K562 (cell line): ENCODE data around the gene NHS. TPM values are rescaled to one million over a fixed set of nuclear protein-coding genes. Genes with fewer than 3 reads are reported as not detected.

Experiments
- ATAC-seq: fragments of 200-7000 bp; cut with Tn5 transposase; 3 replicates; pipeline ENCODE4 v1.9.1; 2020; ENCODE audit warnings: moderate library complexity
- BruUV-seq: library from RNA; stranded (reverse); fragments of 400-500 nt; replicated peaks from 2 replicates; lab custom pipeline; 2021; lab: Mats Ljungman, UMichigan
- CTCF ChIA-PET: fragments of 300-600 bp; formaldehyde crosslinking; extraction: SDS; loops from one replicate; lab custom pipeline; 2021; ENCODE audit warnings: low intra/inter-chr PET ratio; lab: Yijun Ruan, JAX
- POLR2A ChIA-PET: fragments of 300-600, 350-650 bp; sonication (Branson Sonifier 250); formaldehyde crosslinking; extraction: SDS; loops from one replicate; lab custom pipeline; 2021; ENCODE audit warnings: antibody characterized with exemption, inconsistent platforms; lab: Yijun Ruan, JAX
- DNase-seq, 4 experiments: peaks; one replicate each; pipeline versions ENCODE4 v3.0.0 to v3.0.0-alpha.2; 2011 to 2018; ENCODE audit warnings: low spot score in 3 of 4, mixed read lengths in 3 of 4; ENCODE audit errors: extremely low read depth in 1 of 4
- FAIRE-seq: peaks from 2 replicates; lab custom pipeline; 2011; peaks lifted over from hg19 to GRCh38; lab: Jason Lieb, UNC
- H2AFZ ChIP-seq: 2 replicates; pipeline ENCODE4 v1.6.0; 2011; ENCODE audit warnings: low read depth, low read length, control low read depth, inconsistent platforms
- H3K27ac ChIP-seq: fragments of 200-600 bp; 3 replicates; pipeline ENCODE4 v1.8.0; 2011; ENCODE audit warnings: low read depth, mild to moderate bottlenecking, control low read depth, inconsistent platforms, low read length, moderate library complexity, mixed read lengths; ENCODE audit errors: extremely low read depth
- H3K27me3 ChIP-seq, 2 experiments: fragments of 300-600 bp in 1 of 2; 2 replicates in 1 of 2; 3 replicates in 1 of 2; pipeline versions ENCODE4 v1.6.0 to v1.8.0; 2011; ENCODE audit warnings: inconsistent platforms in 2 of 2, low read length in 2 of 2, mild to moderate bottlenecking in 1 of 2, mixed read lengths in 1 of 2, moderate library complexity in 1 of 2; ENCODE audit not compliant: control insufficient read depth in 2 of 2, insufficient read depth in 2 of 2
- H3K36me3 ChIP-seq: fragments of 300-600 bp; 3 replicates; pipeline ENCODE4 v1.8.0; 2011; ENCODE audit warnings: mild to moderate bottlenecking, low read length, inconsistent platforms; ENCODE audit not compliant: control insufficient read depth, insufficient read depth
- H3K4me1 ChIP-seq, 2 experiments: fragments of 200-600 bp in 1 of 2; replicated peaks in 1 of 2; 2 replicates in 1 of 2; 3 replicates in 1 of 2; pipeline versions ENCODE4 v1.5.1 to v1.8.0; 2011; ENCODE audit warnings: inconsistent platforms in 2 of 2, low read length in 2 of 2, mild to moderate bottlenecking in 1 of 2, mixed read lengths in 1 of 2, moderate library complexity in 1 of 2; ENCODE audit not compliant: control insufficient read depth in 2 of 2, insufficient read depth in 2 of 2
- H3K4me2 ChIP-seq: 2 replicates; pipeline ENCODE4 v1.6.1; 2011; ENCODE audit warnings: low read length, control low read depth, inconsistent platforms, mixed read lengths; ENCODE audit not compliant: insufficient read depth
- H3K4me3 ChIP-seq: fragments of 200-600 bp; sonication (generic), shearing (Covaris generic); 2 replicates; pipeline ENCODE4 v1.5.1; 2016; ENCODE audit warnings: control low read depth, inconsistent platforms
- H3K79me2 ChIP-seq: fragments of 200-600 bp; 3 replicates; pipeline ENCODE4 v1.8.0; 2011; ENCODE audit warnings: low read length, inconsistent platforms; ENCODE audit not compliant: control insufficient read depth, insufficient read depth
- H3K9ac ChIP-seq, 2 experiments: 2 replicates each; pipeline versions ENCODE4 v1.6.0 to v1.6.1; 2011; ENCODE audit warnings: low read depth in 2 of 2, low read length in 2 of 2, control low read depth in 1 of 2, inconsistent platforms in 1 of 2, mild to moderate bottlenecking in 1 of 2, mixed read lengths in 1 of 2; ENCODE audit not compliant: insufficient read depth in 1 of 2
- H3K9me1 ChIP-seq: one replicate; pipeline ENCODE4 v1.6.0; 2011; ENCODE audit warnings: inconsistent platforms, mild to moderate bottlenecking, low read length, moderate library complexity; ENCODE audit not compliant: control insufficient read depth, insufficient read depth
- H3K9me3 ChIP-seq: replicated peaks from 2 replicates; pipeline ENCODE4 v1.5.1; 2011; ENCODE audit warnings: low read depth, low read length, inconsistent platforms; ENCODE audit not compliant: control insufficient read depth, insufficient read depth
- H4K20me1 ChIP-seq: replicated peaks from 2 replicates; pipeline ENCODE4 v1.6.1; 2011; ENCODE audit warnings: low read length, inconsistent platforms, mixed read lengths; ENCODE audit not compliant: control insufficient read depth, insufficient read depth
- CHD1 ChIP-seq: fragments of 200-600 bp; sonication (generic); IDR thresholded peaks from one replicate; pipeline ENCODE4 v1.6.1; 2012; ENCODE audit warnings: mild to moderate bottlenecking, moderate library complexity, low read length, inconsistent platforms
- CHD4 ChIP-seq: fragments of 200-600 bp; sonication (generic); IDR thresholded peaks from 3 replicates; pipeline ENCODE4 v1.6.1; 2012; ENCODE audit warnings: low read depth, mild to moderate bottlenecking, mixed read lengths, low read length, inconsistent platforms; ENCODE audit not compliant: insufficient read depth, insufficient replicate concordance, poor library complexity, severe bottlenecking
- HNRNPK ChIP-seq: fragments of 200-400 bp; formaldehyde crosslinking; IDR thresholded peaks from one replicate; pipeline ENCODE4 v1.6.1; 2018; ENCODE audit warnings: mild to moderate bottlenecking, low read depth, low read length; ENCODE audit not compliant: poor library complexity, severe bottlenecking
- MAFG ChIP-seq: fragments of 450-650 bp; conservative IDR thresholded peaks from 2 replicates; pipeline ENCODE4 v1.6.1; 2016; ENCODE audit warnings: missing genetic modification characterization, missing compliant biosample characterization
- MYNN ChIP-seq, 2 experiments: sonication (generic); formaldehyde crosslinking in 1 of 2; IDR thresholded peaks; 2 replicates each; pipeline versions ENCODE4 v1.5.0 to v1.6.1; 2016 to 2020; ENCODE audit warnings: antibody characterized with exemption in 1 of 2, missing genetic modification reagents in 1 of 2
- POU5F1 ChIP-seq: fragments of 150-350 bp; IDR thresholded peaks from 2 replicates; pipeline ENCODE4 v1.6.1; 2014; ENCODE audit warnings: borderline replicate concordance, low read length, low read depth, mild to moderate bottlenecking; ENCODE audit not compliant: partially characterized antibody
- PPARD ChIP-seq: fragments of 250-450 bp; sonication (Bioruptor Pico); IDR thresholded peaks from 2 replicates; pipeline ENCODE4 v1.8.0; 2022; ENCODE audit warnings: inconsistent platforms, mild to moderate bottlenecking, moderate library complexity
- XRCC5 ChIP-seq: fragments of 200-400 bp; formaldehyde crosslinking; IDR thresholded peaks from 2 replicates; pipeline ENCODE4 v1.6.1; 2017; ENCODE audit warnings: low read depth, mild to moderate bottlenecking, low read length
- ZNF175 ChIP-seq: fragments of 200-800 bp; sonication (Bioruptor generic); IDR thresholded peaks from 2 replicates; pipeline ENCODE4 v1.6.1; 2016; ENCODE audit warnings: low read depth, mild to moderate bottlenecking, missing genetic modification characterization, missing compliant biosample characterization
- ZNF274 ChIP-seq: IDR thresholded peaks from 2 replicates; pipeline ENCODE4 v1.6.1; 2011; ENCODE audit warnings: low read depth, mild to moderate bottlenecking, low read length, moderate library complexity, borderline replicate concordance
- WGBS: fragments of 100-300 bp; shearing (Covaris generic); methylation state at CpG from one replicate; pipeline ENCODE4 v1.1.6; 2016; ENCODE audit warnings: low coverage, mixed read lengths; ENCODE audit not compliant: insufficient coverage; ENCODE audit errors: missing lambda C conversion rate; 5-methylcytosine and 5-hydroxymethylcytosine counted together
- in situ Hi-C: fragments of 300-500 bp; cut with MboI; formaldehyde crosslinking; loops from 4 replicates; pipeline ENCODE4 v1.15.0; 2018; ENCODE audit warnings: inconsistent platforms, mixed read lengths
- intact Hi-C: fragments of 100-400 bp; cut with micrococcal nuclease; formaldehyde crosslinking; loops from 2 replicates; pipeline ENCODE4 v1.14.2; 2022
- polyA plus RNA-seq, 8 experiments: library from polyadenylated mRNA; depleted of rRNA in 4 of 8; stranded (reverse) in 5 of 8; unstranded in 3 of 8; fragments of >200 nt; fragmentation: Nextera tagmentation in 2 of 8; fragmentation: Illumina TruSeq in 1 of 8; extraction: Ambion mirVana in 2 of 8; extraction: Trizol in 1 of 8; gene quantifications; 2 replicates each; pipeline versions ENCODE4 v1.2.1 to v1.2.3, GENCODE V29; 2011 to 2014; ENCODE audit warnings: inconsistent platforms in 1 of 8, missing spikeins in 1 of 8
- total RNA-seq, 7 experiments: library from RNA; depleted of rRNA in 6 of 7; stranded (reverse); fragments of >200 nt in 6 of 7; fragmentation: Illumina TruSeq in 2 of 7; extraction: Trizol in 2 of 7; gene quantifications; 2 replicates each; pipeline versions ENCODE4 v1.2.1 to v1.2.3, GENCODE V29; 2011 to 2021; ENCODE audit warnings: low replicate concordance in 1 of 7
- TF ChIP-seq, protein P1 (sequence below): fragments of 250-450 bp; sonication (Bioruptor Pico); IDR thresholded peaks from 2 replicates; pipeline ENCODE4 v1.5.0; 2020; ENCODE audit warnings: mild to moderate bottlenecking

The NHS gene
- total and polyA plus RNA-seq, 9 of the 15 experiments (the other 6 are each of a cell fraction or from before 2014, with no cell fraction given): 0.02 TPM; not detected in 8

DNA sequence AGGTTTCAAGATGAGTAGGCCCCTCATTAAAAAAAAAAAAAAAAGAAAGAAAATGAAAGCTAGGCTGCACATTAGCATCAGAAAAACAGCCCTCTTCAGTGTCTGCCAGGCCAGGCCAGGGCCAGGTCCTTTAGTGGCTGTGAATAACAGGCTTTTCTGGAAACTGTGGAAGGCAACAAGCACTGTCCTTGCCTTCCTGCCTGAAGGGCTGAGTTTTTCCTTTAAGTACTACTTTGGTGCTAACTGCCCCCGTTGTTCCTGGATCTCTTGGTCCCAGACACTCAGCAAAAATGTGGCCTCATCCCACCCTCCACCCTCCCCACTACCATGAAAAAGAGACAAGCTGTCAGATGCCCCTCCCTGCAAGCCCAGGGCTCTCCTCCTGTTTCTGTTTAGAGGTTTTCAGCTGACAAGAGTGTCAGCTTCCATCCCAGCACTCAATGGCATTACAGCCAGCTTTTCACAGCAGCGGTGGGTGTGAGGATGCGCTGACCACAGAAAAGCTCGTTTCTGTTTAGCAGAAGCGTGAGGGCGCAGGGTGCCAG lies 174.2 kb downstream of the NHS start:
- Histone ChIP-seq H3K9me3 (no peaks in the 10 kb centered on the region), H4K20me1 (no peaks in the 10 kb centered on the region), H3K4me1 (no peaks in the 10 kb centered on the region; a peak in 1 of 5 replicates), H3K36me3 (no peaks in the 10 kb centered on the region), H2AFZ (no peak overlapping the region), H3K79me2 (no peaks in the 10 kb centered on the region), H3K4me3 (no peak overlapping the region), H3K4me2 (no peak overlapping the region), H3K27me3 (no peaks in the 10 kb centered on the region), H3K27ac (no peak overlapping the region), H3K9me1 (no peaks in the 10 kb centered on the region), H3K9ac (no peak overlapping the region)
- POLR2A ChIA-PET: no interaction called here
- no peak for DNase-seq
- no peak for FAIRE-seq
- intact Hi-C loops: no loop called here
- BruUV-seq: no TSS peak
- ATAC-seq: no peak
- 0% methylated on average over 4 of the region's 6 CpGs for WGBS
- CTCF ChIA-PET: no interaction called here
- no peak for TF ChIP-seq CHD1
- TF ChIP-seq, protein P1, sequence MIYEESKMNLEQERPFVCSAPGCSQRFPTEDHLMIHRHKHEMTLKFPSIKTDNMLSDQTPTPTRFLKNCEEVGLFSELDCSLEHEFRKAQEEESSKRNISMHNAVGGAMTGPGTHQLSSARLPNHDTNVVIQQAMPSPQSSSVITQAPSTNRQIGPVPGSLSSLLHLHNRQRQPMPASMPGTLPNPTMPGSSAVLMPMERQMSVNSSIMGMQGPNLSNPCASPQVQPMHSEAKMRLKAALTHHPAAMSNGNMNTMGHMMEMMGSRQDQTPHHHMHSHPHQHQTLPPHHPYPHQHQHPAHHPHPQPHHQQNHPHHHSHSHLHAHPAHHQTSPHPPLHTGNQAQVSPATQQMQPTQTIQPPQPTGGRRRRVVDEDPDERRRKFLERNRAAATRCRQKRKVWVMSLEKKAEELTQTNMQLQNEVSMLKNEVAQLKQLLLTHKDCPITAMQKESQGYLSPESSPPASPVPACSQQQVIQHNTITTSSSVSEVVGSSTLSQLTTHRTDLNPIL (CRISPR knock-in tag): no peak
- TF ChIP-seq XRCC5: no peak
- TF ChIP-seq POU5F1: no peak
- TF ChIP-seq MAFG (tag): no peak
- TF ChIP-seq ZNF274: no peak
- TF ChIP-seq MYNN (IDR thresholded peaks at IDR 0.05): no peak
- no peak for TF ChIP-seq MYNN (CRISPR knock-in tag; IDR thresholded peaks at IDR 0.05)
- no peak for TF ChIP-seq CHD4
- TF ChIP-seq PPARD (CRISPR knock-in tag): no peak
- no peak for TF ChIP-seq ZNF175 (CRISPR knock-in tag)
- TF ChIP-seq HNRNPK: no peak
- TF ChIP-seq, all 486 proteins: peak for 0
- in situ Hi-C loops: no loop called here
